NCI-H524 treated with DMSO at 0.1 percent for 48 hours (cell line): ENCODE measurements around the gene FBXO7.

Experiments
- DNase-seq: peaks from one replicate; lab custom pipeline; 2025; lab: John Stamatoyannopoulos, UW

Gene FBXO7

GRCh38 chr22:32490279-32490678 is 15.7 kb downstream of the FBXO7 start:
- no peak for DNase-seq

DNA sequence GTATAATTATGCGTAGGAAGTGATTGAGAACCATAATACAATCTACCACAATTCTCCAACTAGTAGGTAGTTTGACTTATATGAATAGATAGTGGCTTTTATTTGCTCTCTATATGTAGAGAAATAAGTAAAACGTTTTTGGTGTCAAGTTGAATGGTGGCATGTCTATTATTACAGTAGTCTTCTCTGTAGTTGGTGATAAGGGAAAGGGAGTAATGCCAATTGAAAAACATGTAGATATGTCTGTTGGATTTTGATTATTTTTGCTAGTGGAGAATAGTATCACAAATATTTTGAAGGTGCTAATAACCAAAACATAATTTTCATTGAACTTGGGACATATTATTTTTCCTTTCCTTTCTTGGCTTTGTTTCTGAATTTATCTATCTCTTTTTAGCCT is 17.5 kb downstream of the FBXO7 start:
- DNase-seq = no peak

DNA sequence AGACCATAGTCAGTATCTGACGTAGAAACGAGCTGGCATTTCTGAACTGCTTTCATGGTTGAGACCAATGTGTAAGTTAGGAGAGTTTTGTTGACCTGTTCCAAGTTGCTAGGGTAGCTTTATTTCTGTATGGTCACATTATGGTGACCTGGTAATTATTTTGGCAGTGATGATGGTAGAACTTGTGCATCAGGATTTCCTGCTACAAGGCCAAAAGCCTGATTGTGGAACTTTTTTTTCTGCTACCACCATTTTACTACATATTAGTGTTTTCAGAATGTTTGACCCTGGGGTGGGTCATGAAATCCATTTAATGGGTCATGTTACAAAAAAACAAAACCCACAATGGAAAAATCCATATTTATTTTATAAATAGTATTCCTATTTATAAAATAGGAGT is 18.9 kb downstream of the FBXO7 start:
- DNase-seq = no peak

GRCh38 chr22:32494971-32495370 is 20.4 kb downstream of the FBXO7 start:
- peak; percentile 58 for DNase-seq

DNA sequence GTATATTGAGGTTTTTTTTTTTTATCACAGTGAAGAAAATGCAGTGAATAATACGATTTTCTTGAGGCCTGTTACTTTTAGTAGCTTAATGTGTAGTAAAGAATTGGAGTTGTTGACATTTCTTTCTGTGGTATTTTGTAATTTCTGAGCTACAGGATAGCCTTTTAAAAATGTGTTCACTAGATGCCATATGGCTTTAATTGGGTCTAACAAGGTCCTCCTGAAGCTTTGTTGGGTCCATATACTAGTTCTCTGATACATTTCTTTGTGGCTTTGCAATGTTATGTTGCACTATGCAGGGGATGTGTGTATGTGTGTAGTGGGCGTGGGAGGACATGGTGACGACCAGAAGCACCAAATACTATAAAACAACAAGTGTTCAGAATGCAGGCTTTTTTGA is 25.1 kb downstream of the FBXO7 start:
- no peak for DNase-seq

- no peak for DNase-seq
Measured at GRCh38 chr22:32501836-32502752, 27.5 kb downstream of the FBXO7 start.

GRCh38 chr22:32509045-32509444 is 34.4 kb downstream of the FBXO7 start:
- no peak for DNase-seq

- no peak for DNase-seq
Measured at GRCh38 chr22:32511274-32511673, 36.7 kb downstream of the FBXO7 start.

- DNase-seq = no peak
Measured at GRCh38 chr22:32511776-32512175, 37.2 kb downstream of the FBXO7 start.

DNA sequence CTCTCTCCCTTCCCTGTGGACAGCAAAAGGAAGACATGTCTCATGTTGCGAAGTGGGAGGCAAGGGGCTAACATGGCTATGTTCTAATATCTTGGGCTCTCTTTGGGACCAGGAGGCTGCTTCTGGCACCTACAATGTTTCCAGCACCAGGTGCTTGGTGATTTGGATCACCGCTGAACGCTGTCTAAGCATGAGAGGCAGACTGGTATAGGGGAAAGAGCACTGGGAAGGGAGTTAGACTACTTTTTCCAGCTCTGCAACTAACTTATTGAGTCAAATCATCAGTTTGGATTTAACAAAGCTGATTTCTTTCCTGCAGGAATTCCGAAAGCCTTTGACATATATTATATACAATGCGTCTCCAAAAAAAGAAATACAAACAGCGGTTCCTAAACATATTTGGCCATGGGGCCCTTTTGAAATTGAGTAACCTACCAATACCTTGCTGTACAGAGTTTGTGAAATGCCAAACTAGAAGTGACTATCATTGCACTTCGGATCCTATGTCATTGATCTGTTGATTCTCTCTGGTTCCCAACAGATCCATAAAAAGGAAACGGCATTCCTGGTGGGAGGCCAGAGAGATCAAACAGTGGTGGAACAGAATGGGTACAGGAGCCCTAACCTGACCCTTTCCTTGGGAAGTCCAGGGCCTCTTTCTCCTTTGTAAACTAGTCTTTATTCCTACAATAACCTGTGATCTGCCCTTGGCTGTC is 37.8 kb downstream of the FBXO7 start:
- no peak for DNase-seq

GRCh38 chr22:32515084-32515483 is 40.5 kb downstream of the FBXO7 start:
- DNase-seq = no peak

DNA sequence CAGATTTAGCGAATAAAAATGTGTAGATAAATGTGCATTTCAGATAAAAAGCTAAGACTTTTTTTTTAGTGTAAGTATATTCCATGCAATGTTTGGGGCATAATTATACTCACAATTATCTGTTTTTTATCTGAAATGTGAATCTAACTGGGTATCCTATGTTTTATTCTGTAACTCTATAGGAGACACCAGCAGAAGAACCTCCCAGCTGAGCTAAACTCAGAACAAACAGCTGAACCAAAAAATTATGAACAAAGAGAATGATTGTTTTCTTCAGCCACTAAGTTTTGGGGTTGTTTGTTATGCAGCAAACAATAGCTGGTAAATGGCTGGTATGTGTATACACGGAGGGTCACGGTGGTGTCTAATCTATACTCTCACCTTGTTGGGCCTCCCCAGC is 42.9 kb downstream of the FBXO7 start:
- no peak for DNase-seq

GRCh38 chr22:32517921-32518320 is 43.3 kb downstream of the FBXO7 start:
- no peak for DNase-seq

DNA sequence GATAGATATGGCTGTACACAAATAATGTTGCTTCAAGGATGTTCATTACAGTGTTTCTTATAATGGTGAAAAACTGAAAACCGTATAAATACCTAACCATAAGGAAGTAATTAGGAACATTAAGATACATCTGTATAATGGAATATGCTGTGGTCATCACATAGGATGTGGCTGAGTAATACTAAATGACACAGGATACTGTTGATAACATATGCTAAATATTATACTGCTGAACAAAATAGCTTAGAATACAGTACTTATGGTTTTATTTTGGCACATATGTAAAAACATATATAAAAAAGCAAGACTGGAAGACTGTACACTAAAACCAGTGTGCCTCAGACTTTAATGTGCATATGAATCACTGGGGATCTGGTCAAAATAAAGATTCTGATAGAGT is 43.8 kb downstream of the FBXO7 start:
- DNase-seq = no peak

DNA sequence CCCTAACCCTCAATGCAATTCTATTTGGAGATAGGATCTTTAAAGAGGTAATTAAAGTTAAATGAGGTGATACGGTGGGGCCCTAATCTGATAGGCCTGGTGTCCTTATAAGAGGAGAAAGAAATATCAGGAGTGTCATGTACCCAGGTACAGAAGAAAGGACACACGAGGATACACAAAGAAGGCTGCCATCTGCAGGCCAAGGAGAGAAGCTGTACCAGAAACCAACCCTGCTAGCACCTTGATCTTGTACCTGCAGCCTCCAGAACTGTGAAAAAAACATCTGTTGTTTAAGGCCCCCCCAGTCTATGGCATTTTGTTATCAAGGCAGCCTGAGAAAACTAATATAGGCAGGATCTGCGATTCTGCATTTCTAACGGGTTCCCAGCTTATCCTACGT is 44.2 kb downstream of the FBXO7 start:
- peak; percentile 15 for DNase-seq

DNA sequence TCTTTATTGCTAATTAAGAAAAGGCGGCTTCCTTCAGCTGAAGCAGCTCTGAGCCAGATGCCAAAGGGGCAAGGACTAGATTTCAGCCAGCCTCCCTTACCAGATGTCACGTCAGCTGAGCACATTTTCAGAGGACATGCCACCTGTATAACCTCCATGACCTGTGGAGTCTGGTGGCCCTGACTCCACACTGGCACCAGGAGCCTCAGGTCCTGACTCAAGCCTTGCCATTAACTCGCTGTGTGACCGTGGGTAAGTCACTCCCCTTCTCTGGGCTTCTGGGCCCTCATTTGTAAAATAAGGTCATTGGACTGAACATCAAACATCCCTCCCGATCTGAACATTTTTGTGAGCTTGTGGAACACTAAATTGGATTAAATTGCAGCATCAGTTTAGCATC is 46.0 kb downstream of the FBXO7 start:
- no peak for DNase-seq

DNA sequence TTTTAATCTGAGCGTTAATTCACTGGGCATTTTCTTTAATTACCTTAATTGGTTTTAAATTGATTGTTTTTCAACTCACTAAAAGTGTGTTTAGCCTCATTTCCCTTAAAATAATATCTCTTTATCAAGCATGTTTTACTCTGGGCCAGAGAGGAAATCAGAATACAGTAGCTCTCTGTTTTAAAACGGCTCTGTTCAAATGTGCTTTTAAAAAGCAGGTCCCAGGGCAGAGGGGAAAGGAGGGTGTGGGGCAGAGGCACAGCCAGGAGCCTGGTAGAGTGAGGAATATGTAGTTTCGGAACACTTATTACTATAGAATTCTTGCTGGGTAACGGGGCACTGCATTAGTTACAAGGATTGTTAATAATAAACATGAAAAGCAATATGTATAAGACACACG is 47.6 kb downstream of the FBXO7 start:
- DNase-seq = no peak

DNA sequence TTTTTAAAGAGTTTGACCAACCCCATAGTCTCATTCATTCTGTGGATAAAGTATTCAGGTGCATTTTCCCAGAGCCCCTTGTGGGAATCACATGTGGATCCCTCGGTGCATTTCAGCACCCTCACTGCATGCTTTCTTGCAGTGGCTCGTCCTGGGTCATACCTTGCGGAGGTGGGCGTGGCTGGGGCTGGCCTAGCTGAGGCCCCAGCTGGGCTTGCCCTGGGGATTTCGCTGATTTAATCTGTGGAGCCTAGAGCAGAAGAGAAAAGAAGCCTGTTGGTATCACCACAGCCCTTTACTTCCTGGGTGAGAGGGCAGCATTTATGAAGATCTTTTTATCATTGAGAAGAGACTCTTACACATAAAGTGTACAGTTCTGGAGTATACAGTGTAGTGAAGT is 53.1 kb downstream of the FBXO7 start:
- DNase-seq = no peak

DNA sequence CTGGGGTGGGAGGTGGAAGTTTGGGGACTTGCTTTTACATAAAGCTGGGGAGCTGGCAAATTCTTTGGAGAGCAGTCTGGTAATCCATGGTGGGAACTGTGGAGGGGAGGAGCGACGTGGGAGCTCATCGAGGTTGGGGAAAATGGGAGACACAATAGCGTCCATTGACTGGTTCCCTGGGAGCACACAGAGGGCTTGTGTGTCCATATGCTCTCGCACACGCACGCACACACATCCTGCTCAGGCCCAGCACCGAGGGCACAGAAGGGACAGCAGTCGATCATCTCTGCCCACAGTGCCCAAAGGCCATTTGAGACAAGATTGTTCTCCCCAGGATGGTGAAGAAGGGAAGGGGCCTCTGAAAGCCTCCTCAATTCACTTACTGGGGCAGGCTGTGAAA is 53.7 kb downstream of the FBXO7 start:
- DNase-seq = no peak

GRCh38 chr22:32528984-32529982 is 54.7 kb downstream of the FBXO7 start:
- DNase-seq = no peak

GRCh38 chr22:32531228-32531627 is 56.6 kb downstream of the FBXO7 start:
- no peak for DNase-seq
